Adrenal gland (tissue), 12 donors: ENCODE results near the gene MFSD12. TPM values are rescaled to one million over a fixed set of nuclear protein-coding genes. Genes with fewer than 3 reads are reported as not detected.
A peak's percentile ranks its signal among the peaks of the same experiment; 100 is the strongest.

Experiments
- DNase-seq, 7 donors: peaks; one replicate each; pipeline ENCODE4 v3.0.0-alpha.2; 2019 to 2020
- H3K27ac ChIP-seq, 5 donors: fragments of 200-600 bp; sonication (generic) in 4 of 5; 1 replicate in 3 of 5; 2 replicates in 2 of 5; pipeline versions ENCODE4 v1.5.1 to v1.8.0; 2016 to 2020; ENCODE audit warnings: mild to moderate bottlenecking in 1 of 5
- H3K27me3 ChIP-seq: fragments of 200-600 bp; 2 replicates; pipeline ENCODE4 v1.8.0; 2021
- H3K36me3 ChIP-seq, 2 donors: fragments of 200-600 bp; replicated peaks in 1 of 2; 1 replicate in 1 of 2; 2 replicates in 1 of 2; pipeline versions ENCODE4 v1.5.1 to v1.8.0; 2018 to 2022
- H3K4me1 ChIP-seq, 2 donors: fragments of 200-600 bp; replicated peaks in 1 of 2; 1 replicate in 1 of 2; 2 replicates in 1 of 2; pipeline versions ENCODE4 v1.5.1 to v1.8.0; 2018 to 2021
- H3K4me3 ChIP-seq, 4 donors: fragments of 200-600 bp; sonication (generic) in 3 of 4; one replicate each; pipeline ENCODE4 v1.5.1; 2016 to 2018
- H3K9me3 ChIP-seq, 3 donors: fragments of 200-600 bp; sonication (generic) in 1 of 3; replicated peaks in 1 of 3; 1 replicate in 2 of 3; 2 replicates in 1 of 3; pipeline versions ENCODE4 v1.5.1 to v1.8.0; 2016 to 2021
- CTCF ChIP-seq, 6 experiments: fragments of 450-650 bp in 4 of 6; fragments of 200-600 bp in 2 of 6; sonication (generic) in 1 of 6; IDR thresholded peaks; 1 replicate in 5 of 6; 2 replicates in 1 of 6; pipeline versions ENCODE4 v1.5.1 to v1.8.0; 2016 to 2021; ENCODE audit warnings: antibody characterized with exemption in 6 of 6, mild to moderate bottlenecking in 2 of 6, moderate library complexity in 1 of 6
- POLR2A ChIP-seq, 2 donors: fragments of 450-650 bp; IDR thresholded peaks; one replicate each; pipeline ENCODE4 v1.6.1; 2017; ENCODE audit warnings: antibody characterized with exemption in 2 of 2, mild to moderate bottlenecking in 2 of 2, moderate library complexity in 1 of 2
- WGBS, 4 donors: extraction: QIAGEN DNeasy Blood & Tissue Kit in 2 of 4; methylation state at CpG; one replicate each; pipeline versions ENCODE4 v1.1.5 to v1.1.7; 2013 to 2017; 5-methylcytosine and 5-hydroxymethylcytosine counted together
- intact Hi-C, 2 donors: fragments of 100-400 bp; cut with DNase I; formaldehyde crosslinking; loops; one replicate each; pipeline versions ENCODE4 v1.14.1 to v1.15.0; 2022 to 2023
- polyA plus RNA-seq, 3 donors: library from polyadenylated mRNA; stranded (reverse); fragments of 200-250 nt in 2 of 3; fragments of 350-450 nt in 1 of 3; fragmentation: Illumina TruSeq in 1 of 3; extraction: RNeasy Lipid Tissue Mini Kit (QIAGEN cat#74804) in 1 of 3; gene quantifications; one replicate each; pipeline ENCODE4 v1.2.3, GENCODE V29; 2013 to 2014
- total RNA-seq, 9 donors: library from RNA; depleted of rRNA in 4 of 9; stranded (reverse); fragments of >200 nt in 4 of 9; fragments of 120-200 nt in 1 of 9; fragmentation: NEBNext Ultra II Directional in 1 of 9; extraction: Animal tissue kit (Norgen Biotek cat#: 25700) in 1 of 9; gene quantifications; one replicate each; pipeline versions ENCODE4 v1.1.0 to v1.2.4, GENCODE V29; 2013 to 2023
- donor health status: healthy with polysubstance abuse.
- donor health status: Bipolar disorder and iron deficiency.
- donor health status: DM: yes; HTN: yes; CAD: no.
- donor health status: DM: no; HTN: no; CAD: no.
- donor health status: DM: no; HTN: no; CAD: no.
- donor health status: DM: yes; HTN: yes; CAD: no.

The MFSD12 gene
- total and polyA plus RNA-seq, 12 donors, result 18.5 to 123 (median 61.1) TPM

DNA sequence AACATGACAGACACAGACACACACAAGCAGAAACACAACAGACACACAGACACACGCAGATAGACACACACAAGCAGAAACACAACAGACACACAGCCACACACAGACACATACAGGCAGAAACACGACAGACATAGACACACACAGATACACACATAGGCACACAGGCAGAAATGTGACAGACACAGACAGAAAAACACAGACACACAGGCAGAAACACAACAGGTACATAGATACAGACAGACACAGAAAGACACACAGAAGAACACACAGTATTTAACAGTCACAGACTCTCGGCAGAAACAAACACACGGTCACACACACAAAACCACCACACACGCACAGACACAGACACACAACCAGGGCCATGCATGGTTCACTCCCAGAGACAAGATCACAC, 48.4 kb upstream of the MFSD12 start:
- no peaks in the 10 kb centered on the region for H3K9me3 ChIP-seq
- TF ChIP-seq POLR2A (IDR thresholded peaks at IDR 0.05), result no peak
- no peak for TF ChIP-seq CTCF (IDR thresholded peaks at IDR 0.05)
- H3K36me3 ChIP-seq, result no peaks in the 10 kb centered on the region
- H3K4me3 ChIP-seq, result peak overlapping the region in 2 of 4 donors; percentile 62 to 73
- peak in 1 of 7 donors; percentile 8 for DNase-seq
- H3K27me3 ChIP-seq, result no peaks in the 10 kb centered on the region
- WGBS, 4 donors, result 41 to 62% (median 46%) methylated on average over 5 of the region's 5 CpGs
- H3K27ac ChIP-seq, result peak overlapping the region in 3 of 5 donors; percentile 78 to 94 (median 83)
- intact Hi-C loops, result no loop called here
- H3K4me1 ChIP-seq, result peaks cover 42 to 57% of the 10 kb centered on the region in 2 donors

DNA sequence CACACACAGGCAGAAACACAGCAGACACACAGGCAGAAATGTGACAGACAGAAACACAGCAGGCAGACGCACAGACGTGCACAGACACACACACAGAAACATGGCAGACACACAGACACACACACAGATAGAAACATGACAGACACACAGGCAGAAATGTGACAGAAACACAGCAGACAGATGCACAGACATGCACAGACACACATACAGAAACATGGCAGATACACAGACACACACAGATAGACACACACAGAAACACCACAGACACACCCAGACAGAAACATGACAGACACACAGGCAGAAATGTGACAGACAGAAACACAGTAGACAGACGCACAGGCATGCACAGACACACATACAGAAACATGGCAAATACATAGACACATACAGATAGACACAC, 48.0 kb upstream of the MFSD12 start:
- Histone ChIP-seq H3K27ac (peak overlapping the region in 1 of 5 donors; percentile 94), H3K27me3 (no peaks in the 10 kb centered on the region), H3K9me3 (no peaks in the 10 kb centered on the region), H3K4me1 (peaks cover 42 to 57% of the 10 kb centered on the region in 2 donors), H3K4me3 (peak overlapping the region in 1 of 4 donors; percentile 62), H3K36me3 (no peaks in the 10 kb centered on the region)
- DNase-seq, result no peak
- intact Hi-C loops, result no loop called here
- 50 to 62% (median 61%) methylated on average over 3 of the region's 3 CpGs for WGBS, 4 donors
- no peak for TF ChIP-seq CTCF (IDR thresholded peaks at IDR 0.05)
- no peak for TF ChIP-seq POLR2A (IDR thresholded peaks at IDR 0.05)

DNA sequence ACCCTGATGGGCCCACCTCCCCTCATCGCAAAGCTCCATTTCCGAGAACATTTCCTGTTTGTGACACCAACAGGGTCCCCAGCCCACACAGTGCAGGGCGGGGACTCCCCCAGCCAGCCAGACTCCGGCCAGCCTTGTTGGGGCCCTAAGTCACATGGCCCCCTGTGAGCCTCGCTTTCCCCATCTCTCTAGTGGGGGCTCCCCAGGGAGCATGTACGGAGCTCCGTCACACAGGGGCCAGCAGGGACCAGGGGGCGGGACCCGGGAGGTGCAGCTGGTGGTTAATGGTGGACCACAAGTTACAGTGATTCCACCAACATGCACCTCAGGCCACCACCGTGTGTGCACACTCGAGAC, 47.6 kb upstream of the MFSD12 start:
- no peaks in the 10 kb centered on the region for H3K27me3 ChIP-seq
- H3K36me3 ChIP-seq, result no peaks in the 10 kb centered on the region
- no peaks in the 10 kb centered on the region for H3K9me3 ChIP-seq
- 55 to 71% (median 57%) methylated on average over 5 to 11 of the region's 11 CpGs for WGBS, 4 donors
- intact Hi-C loops, result no loop called here
- TF ChIP-seq POLR2A (IDR thresholded peaks at IDR 0.05) (no peak), CTCF (IDR thresholded peaks at IDR 0.05) (no peak)
- peak overlapping the region in 3 of 5 donors; percentile 38 to 94 (median 69) for H3K27ac ChIP-seq
- peak overlapping the region in 1 of 4 donors; percentile 62 for H3K4me3 ChIP-seq
- H3K4me1 ChIP-seq, result peaks cover 42 to 57% of the 10 kb centered on the region in 2 donors
- peak in 2 of 7 donors; percentile 22 to 26 for DNase-seq

DNA sequence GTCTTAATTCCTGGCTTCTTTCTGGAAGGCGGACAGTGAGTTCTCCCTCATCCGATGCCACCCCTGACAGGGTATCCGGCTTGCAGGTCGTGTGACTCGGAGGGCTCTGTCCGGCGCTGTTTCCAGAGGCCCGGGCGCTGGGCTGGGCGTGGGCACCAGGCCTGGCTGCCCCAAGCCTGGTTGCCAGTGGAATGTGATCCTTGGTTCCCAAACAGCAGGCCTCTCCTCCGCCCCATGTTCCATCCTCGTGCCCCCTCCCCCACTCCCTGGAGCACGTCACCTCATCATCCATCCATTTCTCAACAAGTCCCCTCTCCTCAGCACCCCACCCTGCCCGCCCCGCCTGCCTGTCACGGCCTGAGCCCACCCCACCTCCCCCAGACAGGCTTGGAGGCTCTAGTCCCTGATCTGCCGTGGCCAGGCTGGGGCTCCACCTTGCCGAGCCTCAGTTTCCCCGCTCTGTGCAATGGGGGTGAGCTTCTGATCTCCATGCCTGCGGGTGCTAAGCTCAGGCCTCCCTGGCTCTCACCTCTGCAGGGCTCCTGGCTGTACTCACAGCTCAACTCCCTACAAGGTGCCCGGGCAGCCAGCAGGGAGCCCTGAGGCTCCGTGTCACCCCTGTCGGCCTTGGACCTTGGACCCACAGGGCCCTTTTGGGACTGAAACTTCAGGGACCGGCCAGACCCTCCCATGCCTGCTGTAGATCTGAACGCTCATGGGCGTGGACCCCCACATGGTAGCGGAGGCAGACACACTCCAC, 47.0 kb upstream of the MFSD12 start:
- H3K27me3 ChIP-seq, result no peaks in the 10 kb centered on the region
- DNase-seq, result peak in 2 of 7 donors; percentile 21 to 31
- no peaks in the 10 kb centered on the region for H3K36me3 ChIP-seq
- H3K27ac ChIP-seq, result peak overlapping the region in 4 of 5 donors; percentile 69 to 94 (median 78)
- H3K4me3 ChIP-seq, result peak overlapping the region in 1 of 4 donors; percentile 62
- TF ChIP-seq POLR2A (IDR thresholded peaks at IDR 0.05), result no peak
- no peak for TF ChIP-seq CTCF (IDR thresholded peaks at IDR 0.05)
- H3K4me1 ChIP-seq, result peaks cover 38 to 52% of the 10 kb centered on the region in 2 donors
- intact Hi-C loops, result no loop called here
- 76 to 81% (median 77%) methylated on average over 9 to 27 of the region's 27 CpGs for WGBS, 4 donors
- H3K9me3 ChIP-seq, result no peaks in the 10 kb centered on the region
